IgD-negative memory B cell (primary cell): ENCODE results near the gene ASGR2. TPM values are rescaled to one million over a fixed set of nuclear protein-coding genes. Genes with fewer than 3 reads are reported as not detected.
"Not testable (repeated sequence)": the region's sequence is repeated elsewhere in the genome, so short reads cannot be mapped to it uniquely, and the experiment has no call there.

Experiments
- H3K27ac Mint-ChIP-seq, 3 donors: one replicate each; pipeline ENCODE4 v1.8.0; 2020 to 2022; ENCODE audit warnings: mild to moderate bottlenecking in 3 of 3, mixed read lengths in 3 of 3, moderate library complexity in 1 of 3
- H3K27me3 Mint-ChIP-seq: one replicate; pipeline ENCODE4 v1.8.0; 2021; ENCODE audit warnings: mixed read lengths
- H3K36me3 Mint-ChIP-seq: one replicate; pipeline ENCODE4 v1.8.0; 2020; ENCODE audit warnings: mild to moderate bottlenecking, mixed read lengths
- H3K4me1 Mint-ChIP-seq, 3 donors: one replicate each; pipeline ENCODE4 v1.8.0; 2020 to 2022; ENCODE audit warnings: mixed read lengths in 3 of 3, mild to moderate bottlenecking in 1 of 3
- H3K4me3 Mint-ChIP-seq, 4 donors: one replicate each; pipeline ENCODE4 v1.8.0; 2020 to 2022; ENCODE audit warnings: mild to moderate bottlenecking in 4 of 4, mixed read lengths in 4 of 4, moderate library complexity in 3 of 4
- H3K9me3 Mint-ChIP-seq, 3 donors: one replicate each; pipeline ENCODE4 v1.8.0; 2020 to 2021; ENCODE audit warnings: mixed read lengths in 3 of 3, mild to moderate bottlenecking in 1 of 3
- polyA plus RNA-seq: library from polyadenylated mRNA; unstranded; fragments of 300-500 nt; fragmentation: Illumina TruSeq; gene quantifications from one replicate; pipeline ENCODE4 v1.2.3, GENCODE V29; 2021

ASGR2 gene
- polyA plus RNA-seq, 1 donor from 2014 or later, result 0.60 TPM

GRCh38 chr17:7113273-7114071 is 1.1 kb downstream of the ASGR2 start:
- Mint-ChIP-seq H3K4me1 (peaks cover 0 to 16% (median 7%) of the 10 kb centered on the region in 3 donors), H3K27ac (no peak overlapping the region), H3K36me3 (peaks cover 2% of the 10 kb centered on the region), H3K27me3 (peaks cover 8% of the 10 kb centered on the region), H3K4me3 (no peak overlapping the region), H3K9me3 (peaks cover 0 to 6% (median 0%) of the 10 kb centered on the region in 3 donors)

- Mint-ChIP-seq H3K4me3 (no peak overlapping the region), H3K27me3 (peaks cover 8% of the 10 kb centered on the region), H3K4me1 (peaks cover 0 to 13% (median 7%) of the 10 kb centered on the region in 3 donors), H3K36me3 (peaks cover 2% of the 10 kb centered on the region), H3K27ac (no peak overlapping the region), H3K9me3 (peaks cover 0 to 6% (median 0%) of the 10 kb centered on the region in 3 donors)
Observed at GRCh38 chr17:7112510-7113108, 2.0 kb downstream of the ASGR2 start.

- no peak overlapping the region for H3K4me3 Mint-ChIP-seq
- peaks cover 11% of the 10 kb centered on the region for H3K27me3 Mint-ChIP-seq
- peaks cover 2% of the 10 kb centered on the region for H3K36me3 Mint-ChIP-seq
- peaks cover 0 to 13% (median 10%) of the 10 kb centered on the region in 3 donors for H3K4me1 Mint-ChIP-seq
- H3K27ac Mint-ChIP-seq, result no peak overlapping the region
- peaks cover 0 to 6% (median 0%) of the 10 kb centered on the region in 3 donors for H3K9me3 Mint-ChIP-seq
Observed at GRCh38 chr17:7111784-7112509, 2.7 kb downstream of the ASGR2 start.

- peaks cover 11% of the 10 kb centered on the region for H3K27me3 Mint-ChIP-seq
- no peak overlapping the region for H3K4me3 Mint-ChIP-seq
- peaks cover 0 to 13% (median 10%) of the 10 kb centered on the region in 3 donors for H3K4me1 Mint-ChIP-seq
- peaks cover 0 to 6% (median 0%) of the 10 kb centered on the region in 3 donors for H3K9me3 Mint-ChIP-seq
- H3K27ac Mint-ChIP-seq, result no peak overlapping the region
- H3K36me3 Mint-ChIP-seq, result peaks cover 2% of the 10 kb centered on the region
Observed at GRCh38 chr17:7110617-7111306, 3.9 kb downstream of the ASGR2 start.

GRCh38 chr17:7109461-7110322 is 4.9 kb downstream of the ASGR2 start:
- Mint-ChIP-seq H3K27me3 (peaks cover 11% of the 10 kb centered on the region), H3K4me1 (peaks cover 0 to 12% (median 10%) of the 10 kb centered on the region in 3 donors), H3K27ac (no peak overlapping the region), H3K4me3 (peak overlapping the region in 2 of 4 donors; percentile 1 to 75), H3K9me3 (peaks cover 0 to 6% (median 0%) of the 10 kb centered on the region in 3 donors), H3K36me3 (peaks cover 2% of the 10 kb centered on the region)

GRCh38 chr17:7108981-7109380 is 5.6 kb downstream of the ASGR2 start:
- Mint-ChIP-seq H3K4me1 (peaks cover 0 to 12% (median 10%) of the 10 kb centered on the region in 3 donors), H3K27ac (no peak overlapping the region), H3K27me3 (peaks cover 11% of the 10 kb centered on the region), H3K9me3 (peaks cover 0 to 6% (median 0%) of the 10 kb centered on the region in 3 donors), H3K4me3 (no peak overlapping the region), H3K36me3 (peaks cover 2% of the 10 kb centered on the region)

GRCh38 chr17:7108560-7108925 is 6.1 kb downstream of the ASGR2 start:
- Mint-ChIP-seq H3K27me3 (peaks cover 11% of the 10 kb centered on the region), H3K36me3 (peaks cover 2% of the 10 kb centered on the region), H3K27ac (no peak overlapping the region), H3K9me3 (peaks cover 0 to 6% (median 0%) of the 10 kb centered on the region in 3 donors), H3K4me3 (no peak overlapping the region), H3K4me1 (peaks cover 0 to 12% (median 10%) of the 10 kb centered on the region in 3 donors)

- H3K9me3 Mint-ChIP-seq, result peaks cover 0 to 6% (median 0%) of the 10 kb centered on the region in 3 donors
- peaks cover 0 to 15% (median 12%) of the 10 kb centered on the region in 3 donors for H3K4me1 Mint-ChIP-seq
- peaks cover 2% of the 10 kb centered on the region for H3K36me3 Mint-ChIP-seq
- H3K27ac Mint-ChIP-seq, result no peak overlapping the region
- peaks cover 13% of the 10 kb centered on the region for H3K27me3 Mint-ChIP-seq
- H3K4me3 Mint-ChIP-seq, result no peak overlapping the region
Observed at GRCh38 chr17:7107795-7108559, 6.6 kb downstream of the ASGR2 start.

DNA sequence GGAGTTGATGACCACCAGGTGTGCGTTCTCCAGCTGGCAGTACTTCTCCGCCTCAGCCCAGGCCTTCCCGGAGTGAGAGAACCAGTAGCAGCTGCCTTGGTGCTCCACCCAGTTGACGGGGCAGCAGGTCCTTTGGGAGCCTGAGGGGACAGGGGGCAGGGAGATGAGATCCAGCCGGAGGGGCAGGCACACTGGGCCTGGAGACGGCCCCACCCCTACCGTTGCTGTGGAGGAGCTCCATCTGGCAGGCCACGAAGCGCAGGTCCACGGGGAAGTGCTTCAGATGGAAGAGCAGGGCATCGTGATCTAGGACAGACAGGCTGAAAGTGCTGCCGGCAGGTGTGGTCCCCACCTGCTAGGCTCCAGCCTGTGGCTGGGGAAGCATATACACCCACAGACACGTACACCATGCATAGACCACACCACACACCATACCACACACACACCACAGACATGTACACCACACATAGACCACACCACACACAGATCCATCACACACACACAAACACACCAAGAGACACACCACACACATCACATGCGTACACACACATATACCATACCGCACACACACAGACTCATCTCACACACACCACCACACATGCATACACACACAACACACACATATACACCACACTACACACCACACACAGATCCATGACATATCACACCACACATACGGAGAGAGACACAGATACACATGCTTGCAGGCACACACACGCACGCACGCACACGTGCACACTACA is 7.4 kb downstream of the ASGR2 start:
- peaks cover 0 to 6% (median 0%) of the 10 kb centered on the region in 3 donors for H3K9me3 Mint-ChIP-seq
- peaks cover 2% of the 10 kb centered on the region for H3K36me3 Mint-ChIP-seq
- H3K4me3 Mint-ChIP-seq, result no peak overlapping the region
- peaks cover 0 to 15% (median 12%) of the 10 kb centered on the region in 3 donors for H3K4me1 Mint-ChIP-seq
- no peak overlapping the region for H3K27ac Mint-ChIP-seq
- H3K27me3 Mint-ChIP-seq, result peaks cover 16% of the 10 kb centered on the region

DNA sequence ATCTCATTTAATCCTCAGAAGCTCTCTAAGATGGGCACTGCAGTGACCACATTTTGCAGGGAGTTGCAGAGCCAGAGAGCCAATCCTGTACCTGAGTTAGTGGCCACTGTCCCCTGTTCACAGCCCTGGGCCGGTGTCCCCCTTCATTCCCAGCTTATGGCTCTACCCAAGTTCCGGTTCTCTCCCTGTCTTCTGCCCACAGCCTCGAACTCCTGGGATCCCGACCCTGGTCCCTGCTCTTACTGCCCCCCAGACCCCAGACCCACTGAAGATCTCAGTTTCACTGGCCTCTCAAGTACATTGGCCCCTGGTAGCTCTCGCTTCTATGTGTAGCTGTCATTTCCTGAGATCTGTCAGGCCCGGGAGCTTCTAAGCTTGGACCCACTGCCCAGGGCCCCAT is 12.2 kb downstream of the ASGR2 start:
- Mint-ChIP-seq H3K9me3 (no peaks in the 10 kb centered on the region), H3K27me3 (peaks cover 13% of the 10 kb centered on the region), H3K4me1 (peaks cover 0 to 8% (median 3%) of the 10 kb centered on the region in 3 donors), H3K36me3 (no peaks in the 10 kb centered on the region), H3K27ac (no peak overlapping the region), H3K4me3 (no peak overlapping the region)

DNA sequence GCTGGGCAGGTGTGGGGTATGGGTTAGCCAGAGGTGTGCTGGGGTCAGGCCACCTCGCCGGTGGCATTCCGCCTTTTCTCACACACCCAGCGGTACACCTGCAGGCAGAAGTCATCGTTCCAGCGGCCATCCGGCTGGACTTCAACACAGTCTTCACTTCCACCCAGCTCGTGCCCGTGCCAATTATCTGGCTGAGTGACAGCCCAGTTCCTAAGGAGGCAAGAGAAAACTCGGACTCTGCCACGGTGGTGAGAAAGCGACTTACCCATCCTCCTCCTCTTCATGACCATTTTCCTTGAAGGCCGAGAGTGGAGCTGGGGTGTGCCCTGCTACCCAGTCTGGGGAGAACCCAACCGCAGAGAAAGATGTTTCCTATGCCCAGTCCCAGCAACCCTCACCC is 13.1 kb downstream of the ASGR2 start:
- Mint-ChIP-seq H3K27me3 (peaks cover 12% of the 10 kb centered on the region), H3K9me3 (no peaks in the 10 kb centered on the region), H3K36me3 (no peaks in the 10 kb centered on the region), H3K4me1 (peaks cover 2 to 7% (median 3%) of the 10 kb centered on the region in 3 donors), H3K27ac (no peak overlapping the region), H3K4me3 (peak overlapping the region in 1 of 4 donors; percentile 46)

GRCh38 chr17:7100641-7101379 is 13.8 kb downstream of the ASGR2 start:
- Mint-ChIP-seq H3K4me1 (peaks cover 8 to 14% (median 9%) of the 10 kb centered on the region in 3 donors), H3K27me3 (peaks cover 12% of the 10 kb centered on the region)
- not testable (repeated sequence) for H3K27ac Mint-ChIP-seq, H3K36me3 Mint-ChIP-seq, H3K9me3 Mint-ChIP-seq, H3K4me3 Mint-ChIP-seq
